Mesenchymal stem cell (in vitro differentiated cells and primary cell): Measurements from ENCODE around the gene CD72.

Experiments used
- DNase-seq: peaks from one replicate; pipeline ENCODE4 v3.0.0-alpha.2; 2013
- H2AFZ ChIP-seq: one replicate; pipeline ENCODE4 v1.6.1; 2013; ENCODE audit warnings: low read depth, mild to moderate bottlenecking, control low read depth, inconsistent platforms, low read length, moderate library complexity
- H2AK5ac ChIP-seq: 2 replicates; pipeline ENCODE4 v1.6.1; 2013; ENCODE audit warnings: low read length, moderate library complexity, mild to moderate bottlenecking, inconsistent platforms; ENCODE audit not compliant: severe bottlenecking
- H2BK120ac ChIP-seq: one replicate; pipeline ENCODE4 v1.6.1; 2013; ENCODE audit warnings: low read depth, mild to moderate bottlenecking, inconsistent platforms, low read length, moderate library complexity
- H2BK12ac ChIP-seq, 2 experiments: one replicate each; pipeline ENCODE4 v1.6.1; 2013; ENCODE audit warnings: inconsistent platforms in 2 of 2, low read length in 2 of 2, mild to moderate bottlenecking in 2 of 2, moderate library complexity in 2 of 2, control low read depth in 1 of 2
- H2BK15ac ChIP-seq: one replicate; pipeline ENCODE4 v1.6.1; 2013; ENCODE audit warnings: mild to moderate bottlenecking, low read depth, inconsistent platforms; ENCODE audit not compliant: poor library complexity, severe bottlenecking
- H2BK5ac ChIP-seq: 2 replicates; pipeline ENCODE4 v1.6.1; 2013; ENCODE audit warnings: low read depth, mild to moderate bottlenecking, low read length, control low read depth, inconsistent platforms; ENCODE audit not compliant: poor library complexity, severe bottlenecking
- H3K14ac ChIP-seq, 2 experiments: one replicate each; pipeline ENCODE4 v1.6.1; 2013; ENCODE audit warnings: inconsistent platforms in 2 of 2, low read length in 2 of 2, control low read depth in 1 of 2, mild to moderate bottlenecking in 1 of 2, moderate library complexity in 1 of 2
- H3K18ac ChIP-seq, 2 experiments: one replicate each; pipeline ENCODE4 v1.6.1; 2013; ENCODE audit warnings: inconsistent platforms in 2 of 2, low read length in 2 of 2, control low read depth in 1 of 2, low read depth in 1 of 2, mild to moderate bottlenecking in 1 of 2
- H3K23ac ChIP-seq, 2 experiments: one replicate each; pipeline ENCODE4 v1.6.1; 2013; ENCODE audit warnings: inconsistent platforms in 2 of 2, low read length in 2 of 2, mild to moderate bottlenecking in 2 of 2, moderate library complexity in 2 of 2, control low read depth in 1 of 2
- H3K27ac ChIP-seq: 2 replicates; pipeline ENCODE4 v1.5.1; 2013; ENCODE audit warnings: mild to moderate bottlenecking, moderate library complexity, low read length, control low read depth, inconsistent platforms; ENCODE audit not compliant: poor library complexity, severe bottlenecking
- H3K27me3 ChIP-seq, 2 experiments: 2 replicates each; pipeline versions ENCODE4 v1.6.1 to v1.7.0; 2013; ENCODE audit warnings: low read length in 2 of 2, mild to moderate bottlenecking in 2 of 2, moderate library complexity in 2 of 2, control low read depth in 1 of 2, inconsistent platforms in 1 of 2; ENCODE audit not compliant: control insufficient read depth in 1 of 2, insufficient read depth in 1 of 2
- H3K36me3 ChIP-seq, 2 experiments: 2 replicates each; pipeline versions ENCODE4 v1.6.1 to v1.7.0; 2013; ENCODE audit warnings: low read length in 2 of 2, control low read depth in 1 of 2, inconsistent platforms in 1 of 2, low read depth in 1 of 2, mild to moderate bottlenecking in 1 of 2; ENCODE audit not compliant: insufficient read depth in 2 of 2, control insufficient read depth in 1 of 2
- H3K4ac ChIP-seq, 2 experiments: one replicate each; pipeline ENCODE4 v1.6.1; 2013; ENCODE audit warnings: inconsistent platforms in 2 of 2, low read length in 2 of 2, mild to moderate bottlenecking in 2 of 2, moderate library complexity in 2 of 2, control low read depth in 1 of 2, low read depth in 1 of 2
- H3K4me1 ChIP-seq: 2 replicates; pipeline ENCODE4 v1.6.1; 2013; ENCODE audit warnings: low read depth, low read length, control low read depth; ENCODE audit not compliant: control insufficient read depth, insufficient read depth
- H3K4me2 ChIP-seq: 2 replicates; pipeline ENCODE4 v1.6.1; 2013; ENCODE audit warnings: low read length, mild to moderate bottlenecking, inconsistent platforms; ENCODE audit not compliant: poor library complexity, severe bottlenecking
- H3K4me3 ChIP-seq, 2 experiments: 2 replicates each; pipeline versions ENCODE4 v1.5.1 to v1.7.0; 2013; ENCODE audit warnings: low read length in 2 of 2, mild to moderate bottlenecking in 2 of 2, control low read depth in 1 of 2, low read depth in 1 of 2; ENCODE audit not compliant: insufficient read depth in 1 of 2
- H3K79me1 ChIP-seq: replicated peaks from 2 replicates; pipeline ENCODE4 v1.6.1; 2013; ENCODE audit warnings: mild to moderate bottlenecking, control low read depth, low read length, inconsistent platforms; ENCODE audit not compliant: poor library complexity, severe bottlenecking
- H3K9ac ChIP-seq: 2 replicates; pipeline ENCODE4 v1.7.0; 2013; ENCODE audit warnings: mild to moderate bottlenecking, low read length, moderate library complexity
- H3K9me3 ChIP-seq: 2 replicates; pipeline ENCODE4 v1.7.0; 2013; ENCODE audit warnings: mild to moderate bottlenecking, low read length; ENCODE audit not compliant: control insufficient read depth
- H4K8ac ChIP-seq: one replicate; pipeline ENCODE4 v1.6.1; 2013; ENCODE audit warnings: inconsistent platforms, mild to moderate bottlenecking, low read length, moderate library complexity
- H4K91ac ChIP-seq: one replicate; pipeline ENCODE4 v1.6.1; 2013; ENCODE audit warnings: mild to moderate bottlenecking, low read length, inconsistent platforms
- WGBS: methylation state at CpG from one replicate; pipeline ENCODE4 v1.1.7; 2013; ENCODE audit warnings: mixed read lengths; 5-methylcytosine and 5-hydroxymethylcytosine counted together

The CD72 gene

GRCh38 chr9:35665471-35665818 lies 47.2 kb upstream of the CD72 start:
- H3K14ac ChIP-seq: no peak overlapping the region
- H2AFZ ChIP-seq: peak overlapping the region; percentile 95
- no peak overlapping the region for H2BK5ac ChIP-seq
- peaks cover 25% of the 10 kb centered on the region for H3K4me1 ChIP-seq
- no peak overlapping the region for H2BK12ac ChIP-seq
- 38% methylated on average over 3 of the region's 5 CpGs for WGBS
- H3K23ac ChIP-seq: no peak overlapping the region
- peak overlapping the region; percentile 81 for H3K9ac ChIP-seq
- H3K79me1 ChIP-seq: peaks cover 11% of the 10 kb centered on the region
- H3K4me3 ChIP-seq: peak overlapping the region; percentile 58 to 86
- no peak overlapping the region for H2AK5ac ChIP-seq
- DNase-seq: no peak
- H3K27ac ChIP-seq: no peak overlapping the region
- peak overlapping the region; percentile 70 for H2BK15ac ChIP-seq
- H2BK120ac ChIP-seq: no peak overlapping the region
- peak overlapping the region; percentile 92 for H4K8ac ChIP-seq
- peak overlapping the region; percentile 79 for H4K91ac ChIP-seq
- H3K4me2 ChIP-seq: peak overlapping the region; percentile 97
- peaks cover 13 to 24% of the 10 kb centered on the region in 2 experiments for H3K36me3 ChIP-seq
- H3K9me3 ChIP-seq: no peaks in the 10 kb centered on the region
- peak overlapping the region; percentile 62 to 83 for H3K18ac ChIP-seq
- peak overlapping the region in 1 of 2 experiments; percentile 60 for H3K4ac ChIP-seq
- no peaks in the 10 kb centered on the region for H3K27me3 ChIP-seq

GRCh38 chr9:35664531-35665470 lies 46.6 kb upstream of the CD72 start, which contains the start of gene ARHGEF39:
ARHGEF39 (minus strand) TSS chr9:35665195; CDS start chr9:35665169, 26 bp downstream.
- H3K23ac ChIP-seq: peak within 1 kb of the TSS in 1 of 2 experiments; percentile 90
- peak within 1 kb of the TSS; percentile 81 for H3K9ac ChIP-seq
- no peak within 1 kb of the TSS for H3K27ac ChIP-seq
- peak within 1 kb of the TSS; percentile 93 for H4K8ac ChIP-seq
- H3K27me3 ChIP-seq: no peaks in the 10 kb centered on the region
- H3K9me3 ChIP-seq: no peaks in the 10 kb centered on the region
- H3K18ac ChIP-seq: peak within 1 kb of the TSS; percentile 78 to 83
- peak within 1 kb of the TSS; percentile 97 for H3K4me2 ChIP-seq
- H4K91ac ChIP-seq: peak within 1 kb of the TSS; percentile 79
- peaks cover 18 to 30% of the 10 kb centered on the region in 2 experiments for H3K36me3 ChIP-seq
- no peak within 1 kb of the TSS for H2BK5ac ChIP-seq
- H3K4me1 ChIP-seq: peaks cover 23% of the 10 kb centered on the region
- peak within 1 kb of the TSS; percentile 95 for H2AFZ ChIP-seq
- peak within 1 kb of the TSS; percentile 70 for H2BK15ac ChIP-seq
- 7% methylated on average over 57 of the region's 58 CpGs for WGBS
- peak within 1 kb of the TSS; percentile 58 to 86 for H3K4me3 ChIP-seq
- H3K4ac ChIP-seq: peak within 1 kb of the TSS; percentile 70 to 91
- H2BK12ac ChIP-seq: peak within 1 kb of the TSS; percentile 28 to 33
- peak within 1 kb of the TSS; percentile 39 for H2AK5ac ChIP-seq
- H2BK120ac ChIP-seq: peak within 1 kb of the TSS; percentile 59
- peak within 1 kb of the TSS in 1 of 2 experiments; percentile 48 for H3K14ac ChIP-seq
- DNase-seq: peak; percentile 77
- H3K79me1 ChIP-seq: peaks cover 16% of the 10 kb centered on the region

- WGBS: over 99% methylated on average over 7 of the region's 7 CpGs
- no peak for DNase-seq
- H3K27ac ChIP-seq: no peak overlapping the region
Measured at GRCh38 chr9:35662437-35662836, 44.2 kb upstream of the CD72 start.

GRCh38 chr9:35661756-35662350 lies 43.6 kb upstream of the CD72 start:
- Histone ChIP-seq H2BK12ac (no peak overlapping the region), H3K27ac (no peak overlapping the region), H2BK15ac (no peak overlapping the region), H2AFZ (no peak overlapping the region), H3K9ac (no peak overlapping the region), H4K8ac (no peak overlapping the region), H3K14ac (no peak overlapping the region), H3K4me3 (no peak overlapping the region), H3K18ac (no peak overlapping the region), H3K23ac (no peak overlapping the region), H3K4me2 (no peak overlapping the region), H3K27me3 (no peaks in the 10 kb centered on the region), H3K4me1 (peaks cover 20% of the 10 kb centered on the region), H2AK5ac (no peak overlapping the region), H3K4ac (no peak overlapping the region), H2BK5ac (no peak overlapping the region), H2BK120ac (no peak overlapping the region), H3K79me1 (peaks cover 16% of the 10 kb centered on the region), H4K91ac (no peak overlapping the region), H3K9me3 (no peaks in the 10 kb centered on the region), H3K36me3 (peaks cover 18 to 33% of the 10 kb centered on the region in 2 experiments)
- no peak for DNase-seq
- 94% methylated on average over 3 of the region's 3 CpGs for WGBS

More at GRCh38 chr9:35662437-35662836, 44.2 kb upstream of the CD72 start:
- H2AK5ac ChIP-seq: no peak overlapping the region
- H4K91ac ChIP-seq: no peak overlapping the region
- no peak overlapping the region for H3K14ac ChIP-seq
- no peak overlapping the region for H2BK15ac ChIP-seq
- H3K23ac ChIP-seq: no peak overlapping the region
- H2AFZ ChIP-seq: no peak overlapping the region
- H3K4me2 ChIP-seq: no peak overlapping the region
- no peak overlapping the region for H2BK5ac ChIP-seq
- peaks cover 18 to 33% of the 10 kb centered on the region in 2 experiments for H3K36me3 ChIP-seq
- no peak overlapping the region for H3K4me3 ChIP-seq
- no peak overlapping the region for H4K8ac ChIP-seq
- no peaks in the 10 kb centered on the region for H3K27me3 ChIP-seq
- H3K4me1 ChIP-seq: peaks cover 17% of the 10 kb centered on the region
- no peak overlapping the region for H2BK120ac ChIP-seq
- H3K9ac ChIP-seq: no peak overlapping the region
- H3K18ac ChIP-seq: no peak overlapping the region
- no peak overlapping the region for H2BK12ac ChIP-seq
- no peak overlapping the region for H3K4ac ChIP-seq
- peaks cover 16% of the 10 kb centered on the region for H3K79me1 ChIP-seq
- H3K9me3 ChIP-seq: no peaks in the 10 kb centered on the region
